Heart left ventricle (tissue), 16 donors: ENCODE results near the gene GABPB1. TPM values are rescaled to one million over a fixed set of nuclear protein-coding genes. Genes with fewer than 3 reads are reported as not detected.
"Not testable (repeated sequence)": the region's sequence is repeated elsewhere in the genome, so short reads cannot be mapped to it uniquely, and the experiment has no call there.

Experiments
- ATAC-seq, 4 donors: fragments of 200-7000 bp; cut with Tn5 transposase; one replicate each; pipeline ENCODE4 v1.9.1; 2020 to 2022; ENCODE audit warnings: moderate library complexity in 4 of 4, mild to moderate bottlenecking in 3 of 4, moderate number of reproducible peaks in 1 of 4
- DNase-seq, 5 donors: peaks; one replicate each; pipeline ENCODE4 v3.0.0-alpha.2; 2020
- H3K27ac ChIP-seq, 12 donors: fragments of 200-600 bp; sonication (generic) in 4 of 12; one replicate each; pipeline versions ENCODE4 v1.5.0 to v1.8.0; 2016 to 2022; ENCODE audit warnings: mild to moderate bottlenecking in 2 of 12
- H3K27me3 ChIP-seq, 9 donors: fragments of 200-600 bp; sonication (generic) in 2 of 9; one replicate each; pipeline versions ENCODE4 v1.5.1 to v1.8.0; 2016 to 2022; ENCODE audit warnings: mild to moderate bottlenecking in 3 of 9
- H3K36me3 ChIP-seq, 9 donors: fragments of 200-600 bp; sonication (generic) in 2 of 9; one replicate each; pipeline versions ENCODE4 v1.5.0 to v1.8.0; 2018 to 2022; ENCODE audit warnings: mild to moderate bottlenecking in 2 of 9
- H3K4me1 ChIP-seq, 12 donors: fragments of 200-600 bp; sonication (generic) in 4 of 12; one replicate each; pipeline versions ENCODE4 v1.5.0 to v1.8.0; 2016 to 2022; ENCODE audit warnings: mild to moderate bottlenecking in 3 of 12
- H3K4me3 ChIP-seq, 12 donors: fragments of 200-600 bp; sonication (generic) in 4 of 12; one replicate each; pipeline versions ENCODE4 v1.5.0 to v1.8.0; 2017 to 2022; ENCODE audit warnings: mild to moderate bottlenecking in 9 of 12, moderate library complexity in 4 of 12
- H3K9me3 ChIP-seq, 12 donors: fragments of 200-600 bp; sonication (generic) in 4 of 12; one replicate each; pipeline versions ENCODE4 v1.5.0 to v1.8.0; 2016 to 2022; ENCODE audit warnings: mild to moderate bottlenecking in 1 of 12
- POLR2A ChIP-seq, 2 donors: fragments of 450-650 bp; IDR thresholded peaks; one replicate each; pipeline ENCODE4 v1.6.1; 2017; ENCODE audit warnings: antibody characterized with exemption in 2 of 2, mild to moderate bottlenecking in 2 of 2, moderate library complexity in 2 of 2
- WGBS, 4 donors: extraction: QIAGEN DNeasy Blood & Tissue Kit in 2 of 4; methylation state at CpG; one replicate each; pipeline versions ENCODE4 v1.1.5 to v1.1.7; 2013 to 2018; 5-methylcytosine and 5-hydroxymethylcytosine counted together
- intact Hi-C, 10 donors: fragments of 100-400 bp; cut with DNase I; formaldehyde crosslinking; loops; one replicate each; pipeline versions ENCODE4 v1.11.1 to v1.14.2; 2022
- polyA plus RNA-seq, 2 donors: library from polyadenylated mRNA; stranded (reverse); fragments of 200-250 nt; gene quantifications; one replicate each; pipeline ENCODE4 v1.2.3, GENCODE V29; 2013
- total RNA-seq, 9 donors: library from RNA; depleted of rRNA in 2 of 9; stranded (reverse); fragments of >200 nt in 2 of 9; fragmentation: NEBNext Ultra II Directional in 3 of 9; extraction: Animal tissue kit (Norgen Biotek cat#: 25700) in 3 of 9; gene quantifications; one replicate each; pipeline versions ENCODE4 v1.1.0 to v1.2.4, GENCODE V29; 2016 to 2023
- TF ChIP-seq, protein P1 (sequence below), 12 donors: fragments of 200-600 bp; sonication (generic) in 4 of 12; IDR thresholded peaks; one replicate each; pipeline versions ENCODE4 v1.5.0 to v1.8.0; 2018 to 2022; ENCODE audit warnings: antibody characterized with exemption in 12 of 12, mild to moderate bottlenecking in 5 of 12
- donor health status: ischemic (EF 13 %, LVEDD 7.1; RV severe dilation, severe dysfunction).
- donor health status: healthy with polysubstance abuse.
- donor health status: DM: no; HTN: yes; CAD: no.
- donor health status: DM: no; HTN: no; CAD: no.
- donor health status: ischemic (EF 25% LVEDD 6.9; RV normal size, moderate dysfunction).
- donor health status: ischemic (EF 25% LVEDD 5.7; RV mildly dilated, moderate dysfunction).
- donor health status: healthy.
- donor health status: DM: yes; HTN: yes; CAD: no.
- donor health status: ischemic (EF 35%, LVEDD 5.7; RV mildly dilated, moderate dysfunction).
- donor health status: nonischemic (EF 11% LVEDD 7.7; RV severe dilation, severe dysfunction).
- donor health status: DM: yes; HTN: yes; CAD: no.
- donor health status: PGD.
- donor health status: ischemic (EF 29% LVEDD 5.4; RV normal size, mild dysfunction).
- donor health status: nonischemic (EF 23%, LVEDD 6.1; RV moderate dilation, normal function).

Gene GABPB1
- total and polyA plus RNA-seq, 11 donors = 3.6 to 14.2 (median 9.6) TPM

DNA sequence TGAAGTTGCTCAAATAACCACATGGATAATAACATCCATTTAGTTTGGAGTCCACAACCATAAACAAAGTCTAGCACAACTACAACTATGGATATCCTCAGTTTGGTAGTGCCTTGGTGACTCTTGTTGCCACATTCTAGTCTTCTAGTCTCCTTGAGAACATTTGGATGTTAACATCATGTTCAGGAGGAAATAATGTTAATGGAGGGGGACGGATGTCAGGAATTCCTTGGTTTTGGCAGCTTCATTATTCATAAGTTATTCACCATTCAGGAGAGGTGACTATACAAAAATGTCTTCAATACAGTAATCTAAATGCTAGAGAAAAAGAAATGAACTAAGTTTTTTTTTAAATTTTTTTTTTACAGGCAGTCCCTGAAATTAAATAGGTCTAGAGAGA is 26.4 kb upstream of the GABPB1 start:
- H3K27me3 ChIP-seq = no peaks in the 10 kb centered on the region
- DNase-seq (no peak), ATAC-seq (no peak)
- H3K9me3 ChIP-seq = no peaks in the 10 kb centered on the region
- TF ChIP-seq, protein P1, sequence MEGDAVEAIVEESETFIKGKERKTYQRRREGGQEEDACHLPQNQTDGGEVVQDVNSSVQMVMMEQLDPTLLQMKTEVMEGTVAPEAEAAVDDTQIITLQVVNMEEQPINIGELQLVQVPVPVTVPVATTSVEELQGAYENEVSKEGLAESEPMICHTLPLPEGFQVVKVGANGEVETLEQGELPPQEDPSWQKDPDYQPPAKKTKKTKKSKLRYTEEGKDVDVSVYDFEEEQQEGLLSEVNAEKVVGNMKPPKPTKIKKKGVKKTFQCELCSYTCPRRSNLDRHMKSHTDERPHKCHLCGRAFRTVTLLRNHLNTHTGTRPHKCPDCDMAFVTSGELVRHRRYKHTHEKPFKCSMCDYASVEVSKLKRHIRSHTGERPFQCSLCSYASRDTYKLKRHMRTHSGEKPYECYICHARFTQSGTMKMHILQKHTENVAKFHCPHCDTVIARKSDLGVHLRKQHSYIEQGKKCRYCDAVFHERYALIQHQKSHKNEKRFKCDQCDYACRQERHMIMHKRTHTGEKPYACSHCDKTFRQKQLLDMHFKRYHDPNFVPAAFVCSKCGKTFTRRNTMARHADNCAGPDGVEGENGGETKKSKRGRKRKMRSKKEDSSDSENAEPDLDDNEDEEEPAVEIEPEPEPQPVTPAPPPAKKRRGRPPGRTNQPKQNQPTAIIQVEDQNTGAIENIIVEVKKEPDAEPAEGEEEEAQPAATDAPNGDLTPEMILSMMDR (IDR thresholded peaks at IDR 0.05) = no peak
- TF ChIP-seq POLR2A (IDR thresholded peaks at IDR 0.05) = no peak
- no peak overlapping the region for H3K27ac ChIP-seq
- 50 to 69% (median 61%) methylated on average over 1 of the region's 1 CpG for WGBS, 4 donors
- intact Hi-C loops = no loop called here
- no peaks in the 10 kb centered on the region for H3K4me1 ChIP-seq
- H3K36me3 ChIP-seq = no peaks in the 10 kb centered on the region
- no peak overlapping the region for H3K4me3 ChIP-seq

DNA sequence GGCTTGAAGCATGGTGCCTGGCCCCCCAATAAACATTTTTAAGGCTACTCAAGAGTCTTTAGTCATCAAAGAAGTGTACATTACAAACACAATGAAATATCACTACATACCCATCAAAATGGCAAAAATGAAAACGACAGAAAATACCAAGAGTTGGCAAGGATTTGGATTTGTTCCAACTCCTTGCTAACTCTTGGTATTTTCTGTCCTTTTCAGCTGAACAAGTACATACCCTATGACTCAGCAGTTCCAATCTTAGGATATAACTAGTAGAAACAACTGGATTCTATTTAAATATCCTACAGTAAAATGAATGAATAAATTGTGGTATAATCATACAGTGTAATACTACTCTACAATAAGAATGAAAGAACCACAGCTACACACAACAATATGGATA is 25.1 kb upstream of the GABPB1 start:
- ATAC-seq = no peak
- no peaks in the 10 kb centered on the region for H3K36me3 ChIP-seq
- intact Hi-C loops = no loop called here

DNA sequence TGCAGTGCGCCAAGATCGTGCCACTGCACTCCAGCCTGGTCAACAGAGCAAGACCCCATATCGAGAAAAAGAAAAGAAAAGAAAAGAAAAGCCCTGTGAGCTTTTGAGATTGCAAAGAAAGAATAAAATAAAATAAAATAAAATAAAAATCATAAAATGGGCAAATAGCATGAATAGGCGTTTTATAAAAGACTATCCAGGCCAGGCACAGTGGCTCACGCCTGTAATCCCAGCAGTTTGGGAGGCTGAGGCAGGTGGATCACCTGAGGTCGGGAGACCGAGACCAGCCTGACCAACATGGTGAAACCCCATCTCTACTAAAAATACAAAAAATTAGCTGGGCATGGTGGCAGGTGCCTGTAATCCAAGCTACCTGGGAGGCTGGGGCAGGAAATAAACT is 24.4 kb upstream of the GABPB1 start:
- H3K27ac ChIP-seq, H3K4me3 ChIP-seq, H3K9me3 ChIP-seq, H3K4me1 ChIP-seq, ATAC-seq, H3K36me3 ChIP-seq, intact Hi-C loops, H3K27me3 ChIP-seq, DNase-seq: not testable (repeated sequence)
- 91 to 96% (median 95%) methylated on average over 7 of the region's 7 CpGs for WGBS, 4 donors

More for the DNA sequence above, 25.1 kb upstream of the GABPB1 start:
- Histone ChIP-seq H3K9me3 (no peaks in the 10 kb centered on the region), H3K27ac (no peak overlapping the region), H3K4me1 (no peaks in the 10 kb centered on the region), H3K4me3 (no peak overlapping the region), H3K27me3 (no peaks in the 10 kb centered on the region)
- WGBS, 4 donors = 47 to 55% (median 52%) methylated on average over 1 of the region's 1 CpG
- TF ChIP-seq, protein P1 (IDR thresholded peaks at IDR 0.05) = no peak
- no peak for TF ChIP-seq POLR2A (IDR thresholded peaks at IDR 0.05)
- DNase-seq = no peak

DNA sequence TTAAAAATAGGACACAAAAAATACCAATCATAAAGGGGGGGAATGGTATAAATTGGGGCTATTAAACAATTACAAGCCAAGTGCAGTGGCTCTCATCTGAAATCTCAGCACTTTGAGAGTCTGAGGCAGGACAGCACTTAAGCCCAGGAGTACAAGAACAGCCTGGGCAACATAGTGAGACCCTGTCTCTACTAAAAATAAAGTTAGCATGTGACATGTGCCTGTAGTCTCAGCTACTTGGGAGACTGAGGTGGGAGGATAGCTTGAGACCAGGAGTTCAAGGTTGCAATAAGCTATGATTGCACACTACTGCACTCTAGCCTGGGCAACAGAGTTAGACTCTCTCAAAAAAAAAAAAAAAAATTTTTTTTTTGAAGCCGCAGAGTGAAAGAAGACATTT is 23.8 kb upstream of the GABPB1 start:
- no peak for ATAC-seq
- intact Hi-C loops = no loop called here

More for the DNA sequence above, 23.8 kb upstream of the GABPB1 start:
- Histone ChIP-seq H3K9me3 (no peaks in the 10 kb centered on the region), H3K27ac (no peak overlapping the region), H3K27me3 (no peaks in the 10 kb centered on the region), H3K4me1 (no peaks in the 10 kb centered on the region), H3K36me3 (no peaks in the 10 kb centered on the region), H3K4me3 (no peak overlapping the region)
- 92 to 98% (median 96%) methylated on average over 1 of the region's 1 CpG for WGBS, 4 donors
- DNase-seq = no peak
- no peak for TF ChIP-seq POLR2A (IDR thresholded peaks at IDR 0.05)
- TF ChIP-seq, protein P1 (IDR thresholded peaks at IDR 0.05) = no peak
